Left cardiac atrium (tissue), 4 donors: ENCODE results near the gene IL17RC. TPM values are rescaled to one million over a fixed set of nuclear protein-coding genes. Genes with fewer than 3 reads are reported as not detected.
"Not testable (repeated sequence)": the region's sequence is repeated elsewhere in the genome, so short reads cannot be mapped to it uniquely, and the experiment has no call there.

Experiments
- ATAC-seq, 2 donors: fragments of 200-7000 bp; cut with Tn5 transposase; one replicate each; pipeline ENCODE4 v1.9.1; 2020; ENCODE audit warnings: mild to moderate bottlenecking in 2 of 2, moderate library complexity in 2 of 2
- DNase-seq: peaks from one replicate; pipeline ENCODE4 v3.0.0-alpha.2; 2020
- intact Hi-C, 2 donors: fragments of 100-400 bp; cut with DNase I; formaldehyde crosslinking; loops; one replicate each; pipeline versions ENCODE4 v1.14.1 to v1.15.1; 2022 to 2023
- total RNA-seq, 2 donors: library from RNA; stranded (reverse); fragmentation: NEBNext Ultra II Directional; extraction: Animal tissue kit (Norgen Biotek cat#: 25700); gene quantifications; one replicate each; pipeline ENCODE4 v1.2.1, GENCODE V29; 2021
- donor health status: DM: no; HTN: yes; CAD: no.
- donor health status: DM: no; HTN: yes; CAD: no; lungs with severe emphysema.
- donor health status: DM: yes; HTN: yes; CAD: no.
- donor health status: Dilated cardiomyopathy.

IL17RC gene
- total RNA-seq, 2 donors from 2014 or later: 33.2 to 34.6 TPM

DNA sequence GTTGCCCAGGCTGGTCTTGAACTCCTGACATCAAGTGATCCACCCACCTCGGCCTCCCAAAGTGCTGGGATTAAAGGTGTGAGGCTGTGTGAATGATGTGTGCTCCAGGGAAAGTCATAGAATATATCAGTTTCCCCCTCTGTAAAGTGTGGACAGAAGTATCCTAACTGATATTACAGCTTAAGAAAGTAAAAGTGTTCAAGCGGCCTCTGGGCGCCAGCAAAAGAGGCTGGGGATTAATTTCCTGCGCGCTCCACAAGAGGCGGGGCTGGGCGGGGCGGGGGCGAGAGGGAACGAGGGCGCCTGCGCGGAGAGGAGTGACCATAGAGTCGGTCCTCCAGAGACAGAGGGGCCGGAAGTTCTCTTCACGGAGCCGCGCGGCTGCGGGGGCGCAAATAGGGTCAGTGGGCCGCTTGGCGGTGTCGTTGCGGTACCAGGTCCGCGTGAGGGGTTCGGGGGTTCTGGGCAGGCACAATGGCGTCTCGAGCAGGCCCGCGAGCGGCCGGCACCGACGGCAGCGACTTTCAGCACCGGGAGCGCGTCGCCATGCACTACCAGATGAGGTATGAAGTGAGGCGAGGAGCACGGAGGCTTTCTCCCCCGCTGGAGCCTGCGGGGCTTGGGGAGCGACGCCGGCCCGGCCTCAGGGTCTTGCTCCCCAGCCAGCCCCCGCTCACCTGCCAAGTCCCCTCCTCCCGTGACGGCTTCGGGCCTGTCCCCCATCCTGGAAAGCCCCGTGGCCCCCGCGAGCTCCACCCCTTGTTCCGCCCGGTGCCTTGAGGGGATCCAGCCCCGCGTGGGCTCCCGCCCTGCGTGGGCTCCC is 26.4 kb upstream of the IL17RC start, which contains the start of gene JAGN1:
JAGN1 (plus strand) TSS at position 362 of the 823 bp plus-strand sequence; CDS start at position 475, 113 bp downstream.
- intact Hi-C loops: no loop called here
- DNase-seq: peak; percentile 91
- ATAC-seq: peak; percentile 97 to 98

DNA sequence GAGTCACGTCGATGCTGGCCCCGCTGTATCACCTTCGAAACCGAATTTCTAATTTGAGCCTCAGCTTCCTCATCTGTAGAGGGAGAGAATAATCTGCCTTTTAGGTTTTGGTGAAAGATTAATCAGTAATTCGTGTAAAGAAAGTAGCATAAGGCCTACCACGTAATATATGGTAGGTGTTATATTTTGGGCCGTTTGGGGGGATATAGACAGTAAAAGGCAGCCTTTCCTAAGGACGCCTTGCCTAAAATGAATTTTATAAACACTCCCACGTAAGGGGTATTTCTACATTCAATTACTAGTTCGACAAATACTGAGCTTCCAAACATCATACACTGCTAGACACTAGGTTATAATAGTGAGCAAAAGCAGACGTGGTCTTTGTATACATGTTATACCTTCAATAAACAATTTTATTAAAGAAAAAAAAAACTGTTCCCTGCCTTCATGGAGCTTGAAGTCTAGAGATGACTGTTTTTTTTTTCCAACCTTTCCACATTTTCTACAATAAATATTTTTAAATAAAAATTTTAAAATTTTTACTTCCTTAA is 25.8 kb upstream of the IL17RC start:
- intact Hi-C loops: no loop called here
- ATAC-seq (no peak), DNase-seq (no peak)

DNA sequence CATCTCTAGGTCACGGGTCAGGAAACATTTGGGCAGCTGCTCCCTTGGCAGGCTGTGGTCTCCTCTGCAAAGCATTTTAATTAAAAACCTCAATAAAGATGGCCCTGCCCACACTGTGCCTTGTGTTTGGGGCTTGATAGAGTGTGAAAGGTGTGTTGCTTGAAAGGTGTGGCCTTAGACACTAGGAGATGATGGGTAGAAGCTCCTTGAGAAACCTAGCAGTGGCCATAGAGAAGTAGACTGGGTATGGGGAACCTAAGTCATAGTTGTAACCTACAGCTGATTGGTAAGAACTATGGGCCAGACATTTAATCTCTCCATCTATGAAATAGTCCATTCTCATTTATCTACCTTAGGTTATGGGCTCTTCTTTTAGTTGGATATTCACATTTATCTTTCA is 23.2 kb upstream of the IL17RC start:
- no peak for ATAC-seq
- DNase-seq: no peak
- intact Hi-C loops: no loop called here

DNA sequence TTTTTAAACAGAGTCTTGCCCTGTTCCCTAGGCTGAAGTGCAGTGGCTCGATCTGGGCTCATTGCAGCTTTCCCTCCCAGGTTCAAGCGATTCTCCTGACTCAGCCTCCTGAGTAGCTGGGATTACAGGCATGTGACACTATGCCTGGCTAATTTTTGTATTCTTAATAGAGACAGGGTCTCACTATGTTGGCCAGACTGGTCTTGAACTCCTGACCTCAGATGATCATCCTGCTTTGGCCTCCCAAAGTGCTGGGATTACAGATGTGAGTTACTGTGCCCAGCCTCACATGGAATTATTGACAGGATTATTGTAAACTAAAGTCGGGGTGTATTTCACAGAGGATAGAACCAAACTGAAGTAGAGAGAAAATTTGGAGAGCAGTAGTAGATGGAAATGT is 21.2 kb upstream of the IL17RC start:
- ATAC-seq, DNase-seq, intact Hi-C loops: not testable (repeated sequence)

DNA sequence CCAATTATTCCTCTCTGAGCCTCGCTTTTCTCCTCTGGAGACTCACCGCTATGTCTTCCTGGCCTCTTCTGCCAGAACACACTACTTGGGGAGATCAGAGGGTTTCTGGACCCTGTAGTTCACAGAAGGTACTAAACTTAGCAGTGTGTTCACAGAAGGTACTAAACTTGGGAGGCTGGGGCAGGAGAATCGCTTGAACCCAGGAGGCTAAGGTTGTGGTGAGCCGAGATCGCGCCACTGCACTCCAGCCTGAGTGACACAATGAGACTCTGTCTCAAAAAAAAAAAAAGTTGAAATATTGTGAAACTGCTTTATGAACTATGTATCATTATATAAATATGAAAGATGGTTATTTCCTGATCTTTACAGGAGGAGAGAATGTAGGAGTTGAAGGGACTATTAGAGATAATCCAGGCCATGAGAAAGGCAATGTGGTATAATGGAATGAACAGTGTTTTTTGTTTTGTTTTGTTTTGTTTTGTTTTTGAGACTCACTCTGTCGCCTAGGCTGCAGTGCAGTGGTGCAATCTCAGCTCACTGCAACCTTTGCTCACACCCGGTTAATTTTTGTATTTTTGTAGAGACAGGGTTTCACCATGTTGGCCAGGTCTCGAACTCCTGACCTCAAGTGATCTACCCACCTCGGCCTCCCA is 20.0 kb upstream of the IL17RC start:
- ATAC-seq, DNase-seq, intact Hi-C loops: not testable (repeated sequence)

DNA sequence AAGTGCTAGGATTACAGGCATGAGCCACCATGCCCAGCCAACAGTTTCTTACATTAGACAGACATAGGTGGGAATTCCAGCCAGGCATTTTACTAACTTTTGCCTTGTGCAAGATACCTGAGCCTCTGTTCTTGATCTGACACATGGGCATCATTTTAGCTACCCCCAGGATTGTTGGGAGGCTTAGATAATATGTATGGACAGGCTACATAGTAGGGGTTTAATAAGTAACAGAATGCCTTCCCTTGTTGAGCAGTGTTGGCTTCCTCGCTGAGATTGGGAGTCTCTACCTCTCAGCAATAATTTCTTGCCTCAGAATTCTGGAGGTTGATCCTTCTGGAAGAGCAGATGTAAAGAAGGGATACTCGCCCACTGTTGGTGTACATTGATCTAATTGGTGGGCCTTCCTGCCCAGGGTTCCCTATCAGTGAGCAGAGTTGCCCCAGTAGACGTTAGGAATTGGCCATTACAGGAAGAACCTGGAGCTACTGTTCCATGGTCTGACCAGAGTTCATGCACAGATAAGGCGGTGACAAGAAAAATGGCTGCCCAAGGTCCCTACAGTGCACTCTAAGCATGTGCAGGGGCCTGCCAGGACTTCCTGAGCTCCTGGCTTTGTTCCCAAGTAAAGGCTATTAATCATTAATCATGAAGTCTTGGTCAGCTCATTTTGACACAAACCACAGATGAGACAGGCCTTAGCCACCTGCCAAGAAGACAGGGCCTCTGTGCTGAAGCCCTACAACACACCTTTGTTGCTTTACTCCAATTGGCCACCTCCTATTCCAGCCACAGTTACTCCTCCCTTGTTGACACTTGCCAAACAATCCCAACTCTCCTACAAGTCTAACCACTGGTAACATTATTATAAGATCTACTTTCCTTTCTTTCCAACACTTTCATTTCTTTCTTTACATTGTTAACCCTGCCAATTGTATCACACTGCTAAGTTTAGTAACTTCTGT is 19.2 kb upstream of the IL17RC start:
- ATAC-seq: peak; percentile 44 to 52
- DNase-seq: no peak
- intact Hi-C loops: no loop called here

DNA sequence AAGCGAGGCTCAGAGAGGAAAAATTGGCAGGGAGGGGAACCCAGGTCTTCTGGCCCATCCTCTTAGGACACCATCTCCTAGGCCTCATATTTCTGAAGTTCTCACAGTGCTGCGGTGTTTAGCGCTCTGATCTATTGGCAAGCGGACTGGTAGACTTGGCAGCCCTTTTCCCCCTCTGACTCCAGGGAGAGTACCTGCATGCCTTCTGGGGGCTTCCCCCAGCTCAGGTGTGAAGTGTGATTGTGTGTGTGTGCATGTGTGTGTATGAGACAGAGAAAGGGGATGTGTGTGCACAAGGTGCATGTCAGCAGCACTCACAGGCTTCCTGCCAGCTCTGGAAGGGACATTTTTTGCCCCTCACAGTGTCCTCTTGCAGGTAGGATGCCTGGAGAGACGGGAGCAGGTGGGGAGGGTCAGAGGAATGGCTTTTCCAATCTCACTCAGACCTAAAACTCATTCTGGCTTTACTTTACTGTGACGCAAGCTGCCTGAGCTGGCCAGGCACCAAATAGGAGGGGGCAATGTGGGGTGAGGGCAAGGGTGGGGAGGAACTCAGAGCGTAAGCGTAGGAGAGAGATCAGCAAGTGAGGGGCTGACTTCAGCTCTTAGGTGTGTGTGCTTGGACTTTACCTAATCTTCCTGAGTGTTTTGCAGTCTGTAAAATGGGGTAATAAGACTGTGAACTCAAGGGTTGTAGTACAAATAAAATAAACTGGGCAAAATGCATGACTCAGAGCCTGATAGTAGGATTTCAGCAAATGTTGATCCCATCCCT is 18.2 kb upstream of the IL17RC start:
- ATAC-seq (peak; percentile 17 to 52), DNase-seq (no peak)
- intact Hi-C loops: no loop called here

DNA sequence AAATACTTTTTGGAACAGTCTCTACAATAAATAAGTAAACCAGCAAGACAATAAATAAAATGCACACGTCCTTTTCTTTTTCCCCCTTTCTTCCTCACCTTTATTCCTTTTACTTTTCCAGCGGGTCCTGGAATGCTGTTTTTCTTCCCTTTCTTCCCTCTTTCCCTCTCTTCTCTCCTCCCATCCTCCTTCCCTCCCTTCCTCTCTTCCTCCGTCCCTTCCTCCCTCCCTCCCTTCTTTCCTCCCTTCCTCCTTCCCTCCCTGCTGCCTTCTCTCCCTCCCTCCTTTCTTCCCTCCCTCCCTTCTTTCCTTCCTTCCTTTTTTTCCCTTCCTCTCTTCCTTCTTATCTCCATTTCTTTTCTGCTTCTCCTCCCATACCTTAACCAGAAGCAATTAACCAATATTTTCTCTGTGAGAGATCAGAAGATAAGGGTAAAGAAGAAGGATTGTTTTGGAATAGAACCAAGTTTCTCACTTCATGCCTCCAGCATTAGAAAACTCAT is 17.6 kb upstream of the IL17RC start:
- no peak for ATAC-seq

DNA sequence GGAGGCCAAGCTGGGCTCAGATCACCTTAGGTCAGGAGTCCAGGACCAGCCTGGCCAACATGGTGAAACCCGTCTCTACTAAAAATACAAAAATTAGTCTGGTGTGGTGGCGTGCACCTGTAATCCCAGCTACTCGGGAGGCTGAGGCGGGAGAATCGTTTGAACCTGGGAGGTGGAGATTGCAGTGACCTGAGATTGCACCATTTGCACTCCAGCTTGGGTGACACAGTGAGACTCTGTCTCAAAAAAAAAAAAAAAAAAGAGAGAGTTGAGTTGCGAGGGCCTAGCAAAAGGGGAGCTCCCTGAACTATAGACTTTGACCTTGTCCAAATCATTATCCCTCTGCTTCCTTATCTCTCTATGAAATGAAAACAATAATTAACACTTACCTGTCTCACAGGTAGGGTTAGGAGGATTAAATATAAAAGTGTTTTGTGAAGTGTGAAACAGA is 15.9 kb upstream of the IL17RC start:
- intact Hi-C loops, ATAC-seq: not testable (repeated sequence)

More for the DNA sequence above, 17.6 kb upstream of the IL17RC start:
- intact Hi-C loops: no loop called here
- DNase-seq: no peak

DNA sequence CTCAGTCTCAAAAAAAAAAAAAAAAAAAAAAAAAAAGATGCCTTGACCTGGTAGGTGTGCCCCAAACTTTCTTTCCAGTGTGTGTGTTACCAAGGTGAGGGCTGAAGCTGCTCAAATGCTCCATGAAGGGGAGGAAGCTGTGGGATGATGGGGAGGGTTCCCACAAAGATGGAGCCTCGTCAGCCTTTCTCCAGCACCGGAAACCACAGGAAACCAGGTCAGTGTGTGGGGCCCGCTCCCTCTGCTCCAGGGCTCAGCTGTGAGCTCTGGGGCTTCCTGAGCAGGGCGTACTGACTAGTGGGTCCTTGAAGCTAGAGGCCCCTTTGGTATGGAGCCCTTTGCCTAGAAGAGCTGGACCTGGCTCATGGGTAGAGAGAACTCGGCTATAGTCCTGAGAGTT is 14.9 kb upstream of the IL17RC start:
- no peak for ATAC-seq
- intact Hi-C loops: no loop called here
- DNase-seq: no peak

More for the DNA sequence above, 15.9 kb upstream of the IL17RC start:
- not testable (repeated sequence) for DNase-seq

DNA sequence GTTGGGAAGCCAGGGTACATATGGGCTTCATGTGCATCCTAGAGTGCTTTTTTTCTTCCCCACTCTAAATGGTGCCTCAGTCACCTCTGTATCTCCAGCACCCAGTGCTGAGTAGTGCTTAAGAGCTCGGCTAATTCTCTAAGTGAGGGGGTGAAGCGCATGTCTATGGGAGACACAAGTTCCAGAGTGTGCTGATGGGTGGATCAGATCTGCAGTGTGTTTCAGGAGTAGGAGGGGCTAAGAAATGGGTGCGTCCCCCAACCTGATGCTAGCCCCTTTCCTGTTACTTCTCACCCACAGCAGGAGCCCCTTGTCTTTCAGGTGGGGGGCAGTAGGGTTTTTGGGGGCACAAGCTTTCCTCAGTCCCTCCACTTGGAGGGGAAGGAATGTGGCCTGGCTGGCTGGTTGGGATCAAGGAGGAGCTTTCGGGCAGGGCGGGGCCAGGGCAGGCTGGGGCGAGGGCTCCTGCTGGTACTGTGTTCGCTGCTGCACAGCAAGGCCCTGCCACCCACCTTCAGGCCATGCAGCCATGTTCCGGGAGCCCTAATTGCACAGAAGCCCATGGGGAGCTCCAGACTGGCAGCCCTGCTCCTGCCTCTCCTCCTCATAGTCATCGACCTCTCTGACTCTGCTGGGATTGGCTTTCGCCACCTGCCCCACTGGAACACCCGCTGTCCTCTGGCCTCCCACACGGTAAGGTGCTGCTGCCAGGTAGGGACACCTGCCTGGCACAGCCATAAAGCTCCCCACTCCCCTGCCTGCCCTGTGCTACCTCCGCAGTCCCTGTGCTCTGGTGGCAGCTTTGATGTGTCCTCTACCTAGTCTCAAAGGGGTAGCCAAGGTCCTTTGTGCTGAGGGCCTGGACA is 14.3 kb upstream of the IL17RC start, which contains the start of gene IL17RE:
IL17RE (plus strand) TSS at position 477 of the 866 bp plus-strand sequence; CDS start at position 562, 85 bp downstream.
- DNase-seq: peak; percentile 35
- peak in 1 of 2 donors; percentile 62 for ATAC-seq
- intact Hi-C loops: no loop called here

DNA sequence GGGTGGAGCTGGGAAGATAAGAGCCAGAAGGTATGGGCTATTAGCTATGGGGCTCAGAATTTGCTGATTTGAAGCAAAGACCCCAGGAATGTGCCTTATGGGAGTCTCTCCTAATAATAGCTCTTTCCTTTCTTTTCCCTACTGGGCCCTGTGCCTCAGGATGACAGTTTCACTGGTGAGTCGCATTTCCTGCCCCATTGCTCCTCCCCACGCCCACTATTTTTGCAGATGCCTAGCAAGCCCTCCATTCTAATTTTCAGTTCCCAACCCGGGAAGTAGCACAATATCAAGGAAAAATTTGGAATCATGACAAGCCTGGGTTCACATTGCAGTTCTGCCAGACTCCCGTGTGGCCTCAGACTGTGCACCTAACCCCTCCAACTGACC is 13.7 kb upstream of the IL17RC start:
- DNase-seq (peak; percentile 32), ATAC-seq (peak; percentile 32 to 61)
- intact Hi-C loops: no loop called here

DNA sequence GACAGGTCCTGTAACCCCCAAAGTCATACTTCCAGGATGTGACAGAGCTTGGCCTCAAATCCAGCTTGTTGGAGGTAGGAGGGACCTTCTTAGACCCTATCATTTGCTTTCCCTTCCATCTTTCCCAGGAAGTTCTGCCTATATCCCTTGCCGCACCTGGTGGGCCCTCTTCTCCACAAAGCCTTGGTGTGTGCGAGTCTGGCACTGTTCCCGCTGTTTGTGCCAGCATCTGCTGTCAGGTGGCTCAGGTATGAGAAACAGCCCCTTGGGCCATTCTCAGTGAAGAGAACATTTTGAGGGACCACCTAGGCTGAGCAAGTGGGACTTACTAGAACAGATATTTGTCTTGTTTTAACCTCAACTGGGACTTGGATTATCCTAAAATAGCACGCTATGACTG is 13.0 kb upstream of the IL17RC start:
- intact Hi-C loops: no loop called here
- no peak for ATAC-seq
- no peak for DNase-seq

DNA sequence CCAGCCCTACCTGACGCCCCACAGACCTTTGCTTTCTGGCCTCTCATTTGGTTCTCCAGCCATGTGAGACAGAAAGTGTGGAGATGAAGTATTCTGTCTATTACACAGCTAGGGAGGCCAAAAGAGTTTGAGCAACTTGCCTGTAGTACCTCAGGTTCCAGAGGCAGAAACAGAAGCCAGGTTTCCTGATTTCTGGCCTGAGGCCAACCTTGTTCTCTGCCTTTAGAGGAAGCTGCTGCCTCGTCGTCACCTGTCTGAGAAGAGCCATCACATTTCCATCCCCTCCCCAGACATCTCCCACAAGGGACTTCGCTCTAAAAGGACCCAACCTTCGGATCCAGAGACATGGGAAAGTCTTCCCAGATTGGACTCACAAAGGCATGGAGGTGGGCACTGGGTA is 10.4 kb upstream of the IL17RC start:
- intact Hi-C loops: no loop called here
- DNase-seq (no peak), ATAC-seq (no peak)

DNA sequence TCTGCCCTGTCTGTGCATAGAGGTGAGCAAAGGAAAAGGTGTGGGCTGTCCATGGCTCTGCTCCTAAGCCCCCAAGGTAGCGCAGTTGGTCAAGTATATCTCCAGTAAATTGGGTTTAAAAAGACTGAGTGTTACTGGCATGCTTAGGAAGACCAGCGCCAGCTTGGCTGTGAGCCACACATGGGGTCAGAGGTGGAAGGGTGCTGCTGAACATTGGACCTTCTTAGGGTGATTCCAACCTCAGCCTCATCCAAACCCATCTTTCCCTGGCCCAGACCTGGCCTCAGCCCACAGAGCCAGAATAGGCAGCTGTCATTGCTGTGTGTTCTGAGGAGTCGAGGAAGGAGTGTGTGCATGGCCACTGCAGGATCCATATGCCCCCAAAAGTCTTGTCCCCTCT is 8.6 kb upstream of the IL17RC start:
- DNase-seq: no peak
- intact Hi-C loops: no loop called here

DNA sequence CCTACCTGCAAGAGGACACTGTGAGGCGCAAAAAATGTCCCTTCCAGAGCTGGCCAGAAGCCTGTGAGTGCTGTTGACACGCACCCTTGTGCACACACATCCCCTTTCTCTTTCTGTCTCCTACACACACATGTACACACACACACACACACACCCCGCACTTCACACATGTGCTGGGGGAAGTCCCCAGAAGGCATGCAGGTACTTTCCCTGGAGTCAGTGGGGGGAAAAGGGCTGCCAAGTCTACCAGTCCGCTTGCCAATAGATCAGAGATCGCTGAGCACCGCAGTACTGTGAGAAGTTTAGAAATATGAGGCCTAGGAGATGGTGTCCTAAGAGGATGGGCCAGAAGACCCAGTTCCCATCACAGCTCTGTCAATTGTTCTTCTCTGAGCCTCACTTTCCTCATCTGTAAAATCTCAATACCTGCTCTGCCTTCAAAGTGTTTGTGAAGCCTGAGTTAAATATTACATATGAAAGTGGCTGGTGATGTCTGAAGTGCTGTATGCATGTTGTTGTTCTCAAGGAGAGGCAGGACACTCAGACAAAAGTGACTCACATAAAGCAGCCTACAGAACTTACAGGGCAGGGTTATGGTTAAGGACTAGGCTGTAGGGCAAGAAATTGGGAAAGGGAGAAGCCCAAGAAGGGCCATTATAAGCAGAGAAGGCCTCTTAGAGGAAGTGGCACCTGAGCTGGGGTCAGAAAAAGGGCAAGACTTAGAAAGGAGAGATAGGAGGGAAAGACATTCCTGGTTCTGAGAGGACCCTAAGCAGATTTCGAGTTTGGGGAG is 7.5 kb upstream of the IL17RC start:
- DNase-seq (no peak), ATAC-seq (no peak)
- intact Hi-C loops: no loop called here

More for the DNA sequence above, 8.6 kb upstream of the IL17RC start:
- ATAC-seq: no peak
